Cardiac atrium fibroblast (primary cell): ENCODE data around the gene HDX. TPM values are rescaled to one million over a fixed set of nuclear protein-coding genes. Genes with fewer than 3 reads are reported as not detected.

Experiments
- total RNA-seq: library from RNA; depleted of rRNA; stranded (reverse); fragments of >200 nt; gene quantifications from 2 replicates; pipeline ENCODE4 v1.2.3, GENCODE V29; 2015

HDX gene, protein sequence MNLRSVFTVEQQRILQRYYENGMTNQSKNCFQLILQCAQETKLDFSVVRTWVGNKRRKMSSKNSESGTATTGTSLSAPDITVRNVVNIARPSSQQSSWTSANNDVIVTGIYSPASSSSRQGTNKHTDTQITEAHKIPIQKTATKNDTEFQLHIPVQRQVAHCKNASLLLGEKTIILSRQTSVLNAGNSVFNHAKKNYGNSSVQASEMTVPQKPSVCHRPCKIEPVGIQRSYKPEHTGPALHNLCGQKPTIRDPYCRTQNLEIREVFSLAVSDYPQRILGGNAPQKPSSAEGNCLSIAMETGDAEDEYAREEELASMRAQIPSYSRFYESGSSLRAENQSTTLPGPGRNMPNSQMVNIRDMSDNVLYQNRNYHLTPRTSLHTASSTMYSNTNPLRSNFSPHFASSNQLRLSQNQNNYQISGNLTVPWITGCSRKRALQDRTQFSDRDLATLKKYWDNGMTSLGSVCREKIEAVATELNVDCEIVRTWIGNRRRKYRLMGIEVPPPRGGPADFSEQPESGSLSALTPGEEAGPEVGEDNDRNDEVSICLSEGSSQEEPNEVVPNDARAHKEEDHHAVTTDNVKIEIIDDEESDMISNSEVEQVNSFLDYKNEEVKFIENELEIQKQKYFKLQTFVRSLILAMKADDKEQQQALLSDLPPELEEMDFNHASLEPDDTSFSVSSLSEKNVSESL
- total RNA-seq: 1.8 TPM in 2 replicates

DNA sequence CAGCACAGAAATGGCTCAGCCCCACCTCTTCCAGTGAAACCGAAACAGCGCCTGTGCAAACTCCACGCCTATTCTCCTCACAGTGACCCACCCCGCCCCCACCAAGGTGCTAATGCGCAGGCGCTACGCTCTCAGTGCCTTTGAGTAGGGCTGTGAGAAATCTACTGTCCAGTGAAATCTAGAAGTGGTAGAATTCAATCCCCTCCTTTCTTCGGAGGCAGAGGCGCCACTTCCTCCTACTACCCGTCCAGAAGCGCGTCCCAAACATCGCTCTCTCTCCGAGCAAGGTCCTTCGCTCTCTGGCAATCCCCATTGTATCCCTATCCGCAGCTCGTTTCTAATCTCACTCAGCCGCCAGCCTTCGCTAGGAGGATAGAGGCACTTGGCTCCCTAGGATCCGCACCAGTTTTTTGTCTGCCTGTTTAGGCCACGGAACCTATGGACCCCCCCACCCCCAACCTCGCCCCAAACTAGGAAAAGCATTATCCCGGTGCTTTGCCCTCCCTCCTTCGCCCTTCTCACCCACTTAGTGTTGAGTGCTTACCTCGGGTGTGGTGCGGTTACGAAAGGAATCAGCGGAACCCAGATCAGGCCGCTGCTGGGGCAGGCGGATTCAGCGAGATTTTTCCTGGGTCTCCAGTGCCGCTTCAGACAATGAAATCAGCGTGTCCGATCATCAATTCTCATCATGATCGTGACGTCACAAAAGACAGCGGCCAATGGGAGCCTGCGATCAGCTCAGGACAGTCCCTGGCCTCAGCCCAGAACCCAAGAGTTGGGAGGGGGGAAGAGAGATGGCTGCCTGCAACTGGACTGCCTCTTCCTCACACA, at the start of gene HDX:
HDX (minus strand) TSS at position 656 of the 831 bp plus-strand sequence. CDS start 27,056 bp downstream, outside the sequence.

